Measurements from ENCODE around the gene NTN3. TPM values are rescaled to one million over a fixed set of nuclear protein-coding genes. Genes with fewer than 3 reads are reported as not detected.

Gene NTN3
- total RNA-seq, 1 experiment from 2014 or later, result not detected

DNA sequence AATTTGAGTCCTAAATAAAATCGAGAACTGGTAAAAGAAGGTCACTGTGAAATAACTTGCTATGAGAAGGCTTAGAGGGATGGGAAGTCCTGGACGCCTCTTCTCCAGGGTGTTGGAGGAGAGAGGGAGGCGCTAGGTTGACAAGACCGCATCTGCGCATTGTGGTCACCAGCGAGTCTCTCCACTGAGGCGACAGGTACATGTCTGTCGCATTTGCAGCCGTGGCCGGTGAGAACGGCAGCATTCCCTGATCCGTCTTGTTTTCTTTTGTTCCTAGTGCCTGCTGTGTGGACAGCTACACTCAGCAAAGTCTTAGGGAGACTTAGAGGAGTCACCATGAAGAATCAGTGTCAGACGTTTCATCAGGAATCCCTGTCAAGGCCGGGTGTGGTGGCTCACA lies 34.6 kb downstream of the NTN3 start:
- no peaks in the 10 kb centered on the region for H3K36me3 Mint-ChIP-seq (ENCODE audit: insufficient read depth, unreplicated experiment)
- no TSS peak for BruUV-seq (replicated peaks)
- ChIA-PET POLR2A (interaction anchor here (0.6 kb wide), 1 partner anchor 254 kb away, joined by 3 read pairs; the partner anchor contains the start of gene ECI1), CTCF (interaction anchor here (0.5 kb wide), 1 partner anchor 88 kb away, joined by 3 read pairs; no protein-coding TSS in a partner anchor)
- no peaks in the 10 kb centered on the region for H3K4me1 Mint-ChIP-seq (ENCODE audit: insufficient read depth, unreplicated experiment)
- TF ChIP-seq, protein P1, sequence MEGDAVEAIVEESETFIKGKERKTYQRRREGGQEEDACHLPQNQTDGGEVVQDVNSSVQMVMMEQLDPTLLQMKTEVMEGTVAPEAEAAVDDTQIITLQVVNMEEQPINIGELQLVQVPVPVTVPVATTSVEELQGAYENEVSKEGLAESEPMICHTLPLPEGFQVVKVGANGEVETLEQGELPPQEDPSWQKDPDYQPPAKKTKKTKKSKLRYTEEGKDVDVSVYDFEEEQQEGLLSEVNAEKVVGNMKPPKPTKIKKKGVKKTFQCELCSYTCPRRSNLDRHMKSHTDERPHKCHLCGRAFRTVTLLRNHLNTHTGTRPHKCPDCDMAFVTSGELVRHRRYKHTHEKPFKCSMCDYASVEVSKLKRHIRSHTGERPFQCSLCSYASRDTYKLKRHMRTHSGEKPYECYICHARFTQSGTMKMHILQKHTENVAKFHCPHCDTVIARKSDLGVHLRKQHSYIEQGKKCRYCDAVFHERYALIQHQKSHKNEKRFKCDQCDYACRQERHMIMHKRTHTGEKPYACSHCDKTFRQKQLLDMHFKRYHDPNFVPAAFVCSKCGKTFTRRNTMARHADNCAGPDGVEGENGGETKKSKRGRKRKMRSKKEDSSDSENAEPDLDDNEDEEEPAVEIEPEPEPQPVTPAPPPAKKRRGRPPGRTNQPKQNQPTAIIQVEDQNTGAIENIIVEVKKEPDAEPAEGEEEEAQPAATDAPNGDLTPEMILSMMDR (IDR thresholded peaks at IDR 0.05; ENCODE audit: unreplicated experiment), result no peak
- intact Hi-C loops (cut with micrococcal nuclease), result no loop called here
- no peak for DNase-seq (ENCODE audit: unreplicated experiment)
- H3K27me3 Mint-ChIP-seq (ENCODE audit: insufficient read depth, unreplicated experiment), result no peaks in the 10 kb centered on the region
- H3K27ac Mint-ChIP-seq (ENCODE audit: low read depth, unreplicated experiment), result peak overlapping the region; percentile 7
- no peaks in the 10 kb centered on the region for H3K9me3 Mint-ChIP-seq (ENCODE audit: unreplicated experiment)
- H3K4me3 Mint-ChIP-seq (ENCODE audit: unreplicated experiment), result no peak overlapping the region

DNA sequence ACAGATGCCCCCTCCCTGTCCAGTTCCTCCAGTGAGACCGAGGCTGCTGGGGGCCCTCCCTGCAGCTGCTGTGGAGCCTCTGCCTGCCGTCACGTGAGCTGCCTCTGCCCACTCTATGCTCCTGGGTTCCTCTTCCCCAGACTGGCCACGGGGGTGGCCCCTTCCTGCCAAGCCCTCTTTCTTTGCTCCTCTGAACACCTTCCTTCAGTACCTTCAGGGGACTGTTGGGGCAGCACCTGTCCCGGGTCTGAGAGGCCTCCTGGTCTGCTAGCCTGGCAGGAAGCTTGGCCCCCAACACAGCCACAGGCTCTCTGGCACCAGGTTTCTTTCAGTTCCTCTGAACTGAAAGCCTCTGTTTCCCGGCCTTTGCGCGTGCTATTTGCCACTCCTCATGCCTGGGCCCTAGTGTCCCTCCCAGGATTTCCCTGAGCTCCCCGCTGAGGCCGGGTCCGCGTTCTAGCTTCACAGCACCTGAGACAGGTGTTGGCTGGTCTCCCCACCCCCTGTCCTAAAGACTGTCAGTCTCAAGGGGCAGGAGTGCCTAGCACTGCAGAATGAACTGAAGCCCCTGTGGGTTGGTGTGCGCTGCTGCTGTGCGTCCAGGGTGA lies 36.1 kb downstream of the NTN3 start:
- no peak for DNase-seq (ENCODE audit: unreplicated experiment)
- BruUV-seq (replicated peaks), result no TSS peak
- ChIA-PET CTCF (interaction anchor here (0.7 to 1.3 kb wide), 2 partner anchors 77 to 167 kb away, joined by 3 to 4 read pairs; partner anchors contain the start of gene ABCA3), POLR2A (no interaction called here)
- no peak overlapping the region for H3K4me3 Mint-ChIP-seq (ENCODE audit: unreplicated experiment)
- H3K9me3 Mint-ChIP-seq (ENCODE audit: unreplicated experiment), result no peaks in the 10 kb centered on the region
- H3K27ac Mint-ChIP-seq (ENCODE audit: low read depth, unreplicated experiment), result no peak overlapping the region
- H3K36me3 Mint-ChIP-seq (ENCODE audit: insufficient read depth, unreplicated experiment), result no peaks in the 10 kb centered on the region
- TF ChIP-seq, protein P1 (IDR thresholded peaks at IDR 0.05; ENCODE audit: unreplicated experiment), result no peak
- intact Hi-C loops (cut with micrococcal nuclease), result no loop called here
- no peaks in the 10 kb centered on the region for H3K4me1 Mint-ChIP-seq (ENCODE audit: insufficient read depth, unreplicated experiment)
- H3K27me3 Mint-ChIP-seq (ENCODE audit: insufficient read depth, unreplicated experiment), result no peaks in the 10 kb centered on the region

DNA sequence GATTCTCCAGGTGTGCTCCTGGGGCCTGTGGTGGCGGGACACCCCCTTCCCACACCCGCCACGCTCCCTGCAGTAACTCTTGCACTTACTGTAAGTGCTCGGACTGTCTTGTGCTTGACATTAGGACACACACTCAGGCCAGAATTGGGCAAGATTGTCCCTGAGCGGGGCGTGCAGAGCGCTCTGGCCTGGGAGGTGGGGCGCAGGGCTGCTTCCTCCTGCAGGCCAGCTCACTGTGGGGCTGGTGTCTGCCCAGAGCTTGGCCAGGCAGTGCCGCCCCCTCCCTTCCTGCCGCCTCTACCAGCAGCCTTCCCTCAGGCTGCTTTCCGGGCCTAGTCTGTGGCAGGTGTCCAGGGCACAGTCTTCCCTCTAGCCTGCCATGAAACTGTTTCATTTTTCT lies 36.6 kb downstream of the NTN3 start:
- no peaks in the 10 kb centered on the region for H3K36me3 Mint-ChIP-seq (ENCODE audit: insufficient read depth, unreplicated experiment)
- no peaks in the 10 kb centered on the region for H3K9me3 Mint-ChIP-seq (ENCODE audit: unreplicated experiment)
- TF ChIP-seq, protein P1 (IDR thresholded peaks at IDR 0.05; ENCODE audit: unreplicated experiment), result no peak
- DNase-seq (ENCODE audit: unreplicated experiment), result no peak
- H3K27ac Mint-ChIP-seq (ENCODE audit: low read depth, unreplicated experiment), result no peak overlapping the region
- POLR2A ChIA-PET, result no interaction called here
- intact Hi-C loops (cut with micrococcal nuclease), result no loop called here
- H3K4me1 Mint-ChIP-seq (ENCODE audit: insufficient read depth, unreplicated experiment), result peaks cover 2% of the 10 kb centered on the region
- no TSS peak for BruUV-seq (replicated peaks)
- H3K4me3 Mint-ChIP-seq (ENCODE audit: unreplicated experiment), result no peak overlapping the region
- no peaks in the 10 kb centered on the region for H3K27me3 Mint-ChIP-seq (ENCODE audit: insufficient read depth, unreplicated experiment)
- CTCF ChIA-PET, result interaction anchor here (1.3 kb wide), 1 partner anchor 167 kb away, joined by 4 read pairs; the partner anchor contains the start of gene ABCA3

DNA sequence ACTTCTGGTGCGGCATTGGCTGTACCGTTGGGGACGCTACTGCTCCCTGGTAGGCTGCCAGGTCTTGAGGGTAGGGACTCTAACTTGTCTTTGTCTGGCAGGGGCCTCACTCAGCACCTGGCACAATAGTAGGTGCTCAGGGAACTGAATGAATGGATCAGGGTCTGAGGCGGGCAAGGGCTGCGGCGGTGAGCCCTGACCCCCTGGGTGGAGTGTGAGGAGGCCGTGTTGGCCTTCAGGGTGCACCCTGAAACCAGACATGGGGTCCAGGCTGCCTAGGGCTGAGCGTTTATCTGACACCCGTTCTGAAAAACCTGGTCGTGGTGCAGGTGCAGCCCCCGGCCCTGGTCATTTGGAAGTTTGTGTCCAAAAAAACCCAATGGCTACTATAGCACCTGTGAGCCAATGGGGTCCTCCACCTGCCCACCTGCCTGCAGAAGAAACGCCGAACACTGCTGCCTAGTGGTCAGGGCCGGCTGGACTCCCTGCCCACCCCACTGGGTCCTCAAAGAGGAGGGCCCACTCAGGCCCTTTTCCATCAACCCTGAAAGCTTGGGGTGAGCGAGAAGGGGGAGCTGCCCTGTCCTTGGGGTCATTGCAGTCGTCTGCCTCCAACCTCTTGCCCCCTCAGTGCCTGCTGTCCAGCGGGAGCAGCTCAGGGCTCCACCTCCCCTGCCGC lies 37.8 kb downstream of the NTN3 start:
- no TSS peak for BruUV-seq (replicated peaks)
- Mint-ChIP-seq H3K4me1 (ENCODE audit: insufficient read depth, unreplicated experiment) (peaks cover 6% of the 10 kb centered on the region), H3K36me3 (ENCODE audit: insufficient read depth, unreplicated experiment) (no peaks in the 10 kb centered on the region), H3K27ac (ENCODE audit: low read depth, unreplicated experiment) (no peak overlapping the region), H3K27me3 (ENCODE audit: insufficient read depth, unreplicated experiment) (no peaks in the 10 kb centered on the region), H3K4me3 (ENCODE audit: unreplicated experiment) (no peak overlapping the region), H3K9me3 (ENCODE audit: unreplicated experiment) (no peaks in the 10 kb centered on the region)
- ChIA-PET CTCF (interaction anchor here (1.3 kb wide), 1 partner anchor 169 kb away, joined by 4 read pairs; the partner anchor contains the start of gene ABCA3), POLR2A (no interaction called here)
- intact Hi-C loops (cut with micrococcal nuclease), result no loop called here
- TF ChIP-seq, protein P1 (IDR thresholded peaks at IDR 0.05; ENCODE audit: unreplicated experiment), result no peak
- DNase-seq (ENCODE audit: unreplicated experiment), result no peak
